Inflammatory macrophage treated with lipopolysaccharide for 1 hour (primary cell): Measurements from ENCODE around the gene SLC17A4.
A peak's percentile ranks its signal among the peaks of the same experiment; 100 is the strongest.

Experiments
- DNase-seq, 2 donors: peaks; one replicate each; pipeline ENCODE4 v3.0.0-alpha.2; 2020 to 2022

Gene SLC17A4

DNA sequence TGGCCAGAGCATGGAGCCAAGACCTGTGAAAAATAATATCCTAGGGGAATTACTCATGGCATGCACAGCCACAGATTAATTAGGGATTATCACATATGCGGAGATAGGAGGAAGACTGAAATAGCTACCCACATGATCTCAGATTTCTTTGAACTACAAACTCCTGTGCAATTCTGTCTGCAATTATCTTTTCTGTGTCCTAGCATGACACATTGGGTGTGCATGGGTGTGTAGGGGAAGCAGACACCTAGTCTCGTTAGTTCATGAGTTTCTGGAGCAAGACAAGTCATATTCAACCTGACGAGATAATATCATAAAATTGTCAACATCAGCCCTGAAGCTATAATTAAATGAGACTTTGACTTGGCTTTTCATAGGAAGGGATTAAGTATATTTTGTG, 3.6 kb upstream of the SLC17A4 start:
- DNase-seq = no peak

GRCh38 chr6:25753079-25753478, 1.5 kb upstream of the SLC17A4 start:
- DNase-seq = no peak

DNA sequence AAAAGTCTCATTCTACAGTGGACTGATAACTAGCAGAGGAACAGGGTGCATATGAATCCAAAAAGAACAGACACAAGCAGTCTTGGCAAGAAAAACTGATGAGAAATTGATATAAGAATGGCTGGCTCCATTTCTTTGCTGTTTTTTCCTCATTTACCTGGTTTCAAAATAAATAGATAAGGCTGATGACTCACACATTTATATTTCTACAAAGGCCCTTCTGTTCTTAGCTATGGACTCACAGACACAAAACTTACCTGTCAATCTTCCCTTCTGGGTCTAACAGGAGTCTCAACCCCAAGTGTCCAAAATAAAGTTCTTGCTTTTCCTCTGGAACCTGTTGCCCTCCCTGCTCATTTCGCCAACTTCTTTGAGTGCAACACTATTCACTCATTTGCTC, 941 bp downstream of the SLC17A4 start:
- DNase-seq = no peak

DNA sequence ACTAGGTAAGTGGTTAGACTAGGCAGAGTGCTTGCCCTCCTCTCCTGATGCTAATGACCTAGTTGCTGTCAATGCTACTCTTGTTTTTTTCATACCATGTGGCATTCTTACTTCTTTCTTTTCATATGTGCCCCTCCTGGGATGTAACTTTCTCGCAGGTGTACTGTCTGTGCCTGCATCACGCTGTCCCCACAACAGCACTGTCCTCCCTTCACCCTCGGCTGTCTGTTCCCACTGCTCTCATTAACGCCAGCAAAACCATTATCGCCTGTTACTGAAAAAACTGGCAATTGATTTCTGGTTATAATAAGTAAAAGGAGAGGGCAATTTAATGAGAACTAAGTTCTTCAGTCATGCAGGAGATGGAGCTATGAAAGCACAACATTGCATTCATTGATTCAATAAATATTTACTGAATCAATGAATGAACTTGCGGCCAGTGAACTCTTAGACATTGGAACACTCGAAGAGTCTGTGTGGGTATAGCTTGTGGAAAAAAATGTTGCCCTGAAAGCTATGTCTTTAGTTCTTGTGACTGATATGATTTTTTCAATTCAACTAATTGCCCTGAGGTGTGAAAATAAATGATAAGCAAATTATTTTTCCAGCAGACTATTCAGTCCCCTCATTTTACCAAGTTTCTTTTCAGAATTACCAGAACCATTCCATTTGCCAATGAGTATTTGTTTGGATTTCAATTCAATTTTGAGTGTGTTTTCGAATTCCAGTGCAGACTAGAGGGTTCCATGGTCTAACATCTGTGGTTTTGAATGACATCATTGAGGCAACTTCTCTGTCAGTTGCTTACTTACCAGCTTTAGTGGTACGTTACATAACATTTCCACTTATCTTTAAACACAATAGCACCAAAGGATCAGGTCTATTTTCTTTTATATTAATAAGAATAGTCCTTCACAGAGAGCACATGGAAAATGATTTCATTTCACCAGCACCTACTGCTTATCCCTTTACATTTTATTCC, 2.1 kb downstream of the SLC17A4 start:
- DNase-seq = no peak

DNA sequence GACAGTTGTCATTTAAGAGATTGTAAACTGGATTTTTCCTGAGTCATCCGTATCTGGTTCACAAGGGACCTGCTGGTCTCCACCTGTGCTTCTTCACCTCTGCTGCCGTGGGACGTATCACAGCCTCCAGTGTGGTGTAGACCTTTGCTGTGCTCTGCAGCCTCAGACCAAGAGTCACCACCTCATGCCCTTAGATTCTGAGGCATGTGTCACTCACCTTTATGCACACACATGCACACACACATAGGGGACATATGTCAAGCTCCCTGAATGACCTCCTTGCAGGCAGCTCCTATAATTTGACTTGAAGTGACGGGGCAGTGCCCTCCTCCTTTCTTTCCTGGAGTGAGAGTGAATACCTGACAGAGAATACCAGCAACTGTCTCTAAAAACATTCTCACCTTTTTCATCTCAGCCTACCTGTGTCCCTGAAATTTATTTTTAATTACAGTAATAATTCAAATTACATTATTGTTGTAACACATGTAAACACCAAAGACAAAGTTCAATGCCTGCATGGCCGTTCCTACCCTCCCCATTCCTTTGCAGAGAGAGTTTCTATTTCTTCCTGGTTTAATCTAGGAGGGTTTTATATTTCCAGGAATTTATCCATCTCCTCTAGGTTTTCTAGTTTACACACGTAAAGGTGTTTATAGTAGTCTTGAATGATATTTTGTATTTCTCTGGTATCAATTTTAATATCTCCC, 3.5 kb downstream of the SLC17A4 start:
- no peak for DNase-seq

- no peak for DNase-seq
Observed at GRCh38 chr6:25764611-25765010, 10.1 kb downstream of the SLC17A4 start.

DNA sequence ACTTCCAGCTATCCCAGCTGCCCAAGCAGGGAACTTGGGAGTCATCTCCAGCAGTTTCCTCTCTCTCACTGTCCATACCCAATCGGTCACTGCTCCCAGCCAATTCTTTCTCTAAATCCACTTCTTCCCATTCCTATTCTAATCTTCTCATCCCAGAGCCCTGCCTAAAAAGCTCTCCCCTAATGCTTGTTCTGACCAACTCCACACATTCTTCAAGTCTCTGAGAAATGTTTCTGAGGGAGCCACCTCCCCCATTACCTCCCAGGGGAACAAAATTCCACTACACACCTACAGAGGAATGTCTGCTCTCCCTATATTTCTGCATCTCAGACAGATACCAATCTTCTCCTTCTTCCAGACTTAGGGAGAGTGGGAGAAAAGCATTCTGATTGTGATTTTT, 14.0 kb downstream of the SLC17A4 start:
- no peak for DNase-seq

GRCh38 chr6:25769983-25770382, 15.4 kb downstream of the SLC17A4 start:
- DNase-seq = no peak

DNA sequence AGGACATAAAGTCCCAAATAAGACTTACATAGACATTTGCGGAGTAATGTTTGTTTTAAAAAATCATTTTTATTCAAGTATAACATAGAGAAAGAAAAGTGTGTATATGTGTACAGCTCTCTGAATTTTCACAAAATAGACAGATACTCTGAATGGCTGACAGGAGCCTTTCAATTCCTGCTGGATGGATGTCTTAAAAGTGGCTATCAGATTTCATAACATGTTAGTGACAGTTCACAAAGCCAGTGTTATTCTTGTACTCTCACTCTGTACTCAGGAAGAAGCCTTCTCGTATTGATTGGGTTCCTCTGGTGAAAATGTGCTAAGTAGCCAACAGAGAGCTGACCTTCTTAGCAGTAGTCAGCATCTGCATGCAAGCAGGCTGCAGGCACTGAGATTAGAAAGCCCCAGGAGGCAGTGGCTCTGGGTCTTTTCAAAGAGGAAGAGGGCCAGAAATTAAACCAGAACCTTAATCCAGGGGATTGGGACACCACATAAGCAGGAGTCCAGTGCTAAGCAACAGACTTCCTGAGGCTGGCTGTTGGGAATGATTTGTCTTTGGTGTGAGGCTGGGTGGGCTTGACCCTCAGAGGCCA, 19.7 kb downstream of the SLC17A4 start:
- no peak for DNase-seq

DNA sequence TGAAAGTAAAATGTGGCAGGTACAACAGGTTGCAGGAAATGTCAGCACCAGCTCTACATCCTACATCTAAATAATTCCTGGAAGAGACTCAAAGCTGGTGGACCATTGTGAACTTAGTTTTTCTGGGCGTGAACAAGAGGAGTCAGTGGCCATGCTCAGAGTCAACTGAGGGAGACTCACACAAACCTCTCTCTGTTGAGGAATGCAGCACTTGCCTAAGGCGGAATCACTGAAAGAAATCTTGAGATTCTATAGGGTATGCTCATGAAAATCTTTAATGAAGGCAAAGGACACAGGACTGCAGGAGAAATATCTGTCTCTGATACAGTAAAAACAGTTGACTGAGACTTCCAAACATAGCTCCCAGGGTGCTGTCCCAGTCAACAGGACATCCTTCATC, 22.5 kb downstream of the SLC17A4 start:
- no peak for DNase-seq

GRCh38 chr6:25777856-25778649, 23.5 kb downstream of the SLC17A4 start:
- DNase-seq = no peak

- no peak for DNase-seq
Observed at GRCh38 chr6:25781134-25781533, 26.6 kb downstream of the SLC17A4 start.

DNA sequence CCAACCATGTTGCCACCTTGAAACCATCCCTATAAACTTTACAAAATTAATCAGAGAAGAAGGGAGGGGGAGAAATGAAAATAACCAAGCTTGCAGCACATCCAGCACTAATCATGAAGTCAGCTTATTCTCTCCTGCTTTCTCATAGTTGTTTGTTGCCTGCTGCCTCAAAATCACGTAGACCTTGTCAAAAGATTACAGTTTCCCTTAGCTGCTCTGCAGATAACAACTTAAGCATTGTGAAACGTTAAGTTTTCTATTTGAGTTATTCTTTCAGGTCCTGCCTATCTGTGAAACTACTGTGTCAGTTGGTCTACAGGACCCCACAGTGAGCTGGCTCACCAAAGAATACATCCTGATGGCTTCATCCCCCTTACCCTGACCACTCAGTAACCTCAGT, 32.9 kb downstream of the SLC17A4 start:
- DNase-seq = no peak

DNA sequence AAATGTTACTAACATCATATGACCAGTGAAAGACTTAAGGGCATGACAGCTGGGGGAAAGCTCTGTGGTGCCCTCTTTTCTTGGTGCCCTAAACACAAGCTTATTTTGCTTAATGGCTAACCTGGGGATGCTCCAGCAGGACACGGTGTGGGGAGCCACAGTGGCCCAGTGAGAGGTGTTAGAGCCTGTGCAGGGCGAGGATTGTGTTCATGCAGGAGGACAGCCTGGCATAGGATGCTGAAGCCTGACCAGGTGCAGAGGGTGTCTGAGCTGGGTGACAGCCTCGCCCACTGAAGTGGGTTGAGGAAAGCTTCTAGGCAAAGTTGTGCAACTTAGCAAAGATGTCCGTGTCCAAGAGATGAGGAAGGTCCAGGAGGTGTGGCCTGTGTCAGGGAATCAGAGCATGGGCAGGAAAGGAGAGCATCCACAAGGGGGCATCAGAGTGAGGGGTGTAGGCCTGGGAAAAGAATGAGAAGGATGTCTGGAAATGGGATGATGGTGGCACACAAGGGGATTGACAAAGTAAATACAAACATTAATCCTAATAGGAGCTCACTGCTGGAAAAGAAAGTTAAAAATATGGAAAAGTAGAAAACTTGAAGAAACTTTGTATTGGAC, 33.9 kb downstream of the SLC17A4 start:
- peak; percentile 16 to 69 for DNase-seq

DNA sequence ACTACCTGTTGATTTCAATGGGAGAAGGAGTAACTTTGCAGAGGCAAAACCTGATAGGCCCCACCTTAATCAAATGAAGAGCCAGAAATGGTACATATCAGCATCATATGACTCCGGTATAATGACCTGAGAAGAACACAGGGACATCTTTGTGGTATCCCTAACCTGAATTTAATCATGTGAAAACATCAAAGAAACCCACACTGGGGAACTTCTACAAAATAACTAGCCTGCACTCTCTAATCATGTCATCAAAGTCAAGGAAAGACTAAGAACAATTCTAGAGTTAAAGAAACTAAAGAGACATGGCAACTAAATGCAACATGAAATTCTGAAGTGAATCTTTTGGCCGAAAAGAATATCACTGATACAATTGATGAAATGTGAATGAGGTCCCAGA, 34.9 kb downstream of the SLC17A4 start:
- DNase-seq = no peak

DNA sequence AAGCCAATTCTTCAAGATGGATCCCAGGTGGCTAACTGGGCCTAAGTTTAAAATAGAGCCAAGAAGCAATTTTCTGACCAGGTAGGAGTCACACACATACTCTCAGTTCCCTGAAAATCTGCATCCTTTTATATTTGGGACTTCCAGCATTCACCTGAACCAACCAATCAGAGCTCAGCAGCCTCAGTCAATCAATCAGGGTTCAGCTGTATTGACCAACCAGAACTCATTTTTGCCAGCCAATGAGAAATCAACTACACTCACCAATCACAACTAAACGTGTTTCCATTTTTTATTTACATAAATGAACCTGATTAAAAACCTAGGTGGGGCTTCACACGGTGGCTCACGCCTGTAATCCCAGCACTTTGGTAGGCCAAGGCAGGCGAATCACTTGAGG, 37.5 kb downstream of the SLC17A4 start:
- DNase-seq = no peak

GRCh38 chr6:25793970-25794369, 39.4 kb downstream of the SLC17A4 start:
- no peak for DNase-seq

GRCh38 chr6:25794784-25795183, 40.2 kb downstream of the SLC17A4 start:
- DNase-seq = no peak

- no peak for DNase-seq
Observed at GRCh38 chr6:25801436-25801835, 46.9 kb downstream of the SLC17A4 start.

GRCh38 chr6:25804804-25805203, 50.3 kb downstream of the SLC17A4 start:
- no peak for DNase-seq

- no peak for DNase-seq
Observed at GRCh38 chr6:25815194-25815593, 60.7 kb downstream of the SLC17A4 start.

DNA sequence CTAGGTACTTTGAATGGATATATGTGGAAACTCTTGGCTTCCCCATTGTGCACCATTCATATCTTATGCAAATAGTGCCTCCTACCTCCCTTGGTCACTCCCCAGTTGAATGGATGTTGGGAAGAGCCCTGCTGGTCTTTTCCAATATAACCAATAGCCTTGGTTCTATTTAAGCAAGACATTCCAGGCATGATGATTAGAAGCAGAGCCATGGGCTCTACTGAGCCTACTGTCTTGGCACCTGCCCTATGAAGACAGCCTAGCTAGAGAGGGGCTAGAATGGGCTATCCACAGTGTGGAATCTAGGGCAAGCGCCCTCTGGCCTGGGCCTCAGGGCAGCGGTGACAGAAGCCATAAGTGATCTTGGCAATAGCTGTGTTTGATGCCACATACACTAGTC, 61.7 kb downstream of the SLC17A4 start:
- no peak for DNase-seq
